HEK293 (cell line): ENCODE data around the gene NFIL3.

Experiments
- FEZF1 ChIP-seq: fragments of 450-650 bp; formaldehyde crosslinking; IDR thresholded peaks from 2 replicates; pipeline ENCODE4 v1.5.1; 2016; ENCODE audit warnings: missing biosample characterization, missing genetic modification characterization
- GFI1B ChIP-seq: fragments of 450-650 bp; formaldehyde crosslinking; IDR thresholded peaks from 2 replicates; pipeline ENCODE4 v1.5.1; 2016; ENCODE audit warnings: missing biosample characterization, missing genetic modification characterization
- TRIM28 ChIP-seq: IDR thresholded peaks from 2 replicates; pipeline ENCODE4 v1.6.1; 2011; ENCODE audit warnings: low read length, control low read depth, borderline replicate concordance
- ZBTB17 ChIP-seq: fragments of 450-650 bp; formaldehyde crosslinking; IDR thresholded peaks from 2 replicates; pipeline ENCODE4 v1.5.1; 2016; ENCODE audit warnings: missing biosample characterization, missing genetic modification characterization
- ZBTB48 ChIP-seq: fragments of 450-650 bp; formaldehyde crosslinking; IDR thresholded peaks from 2 replicates; pipeline ENCODE4 v1.5.1; 2016; ENCODE audit warnings: missing biosample characterization, missing genetic modification characterization
- ZFP41 ChIP-seq: fragments of 450-650 bp; formaldehyde crosslinking; IDR thresholded peaks from 2 replicates; pipeline ENCODE4 v1.5.1; 2016; ENCODE audit warnings: missing biosample characterization, missing genetic modification characterization, borderline replicate concordance
- ZNF366 ChIP-seq: fragments of 450-650 bp; formaldehyde crosslinking; conservative IDR thresholded peaks from 2 replicates; pipeline ENCODE4 v1.5.1; 2016; ENCODE audit warnings: missing biosample characterization, missing genetic modification characterization
- ZNF558 ChIP-seq: fragments of 450-650 bp; formaldehyde crosslinking; IDR thresholded peaks from 2 replicates; pipeline ENCODE4 v1.5.1; 2016; ENCODE audit warnings: missing biosample characterization, missing genetic modification characterization
- TF ChIP-seq, protein P1 (sequence below): fragments of 450-650 bp; formaldehyde crosslinking; IDR thresholded peaks from 2 replicates; pipeline ENCODE4 v1.5.1; 2016; ENCODE audit warnings: missing biosample characterization, missing genetic modification characterization
- TF ChIP-seq, protein P2 (sequence below): fragments of 450-650 bp; formaldehyde crosslinking; IDR thresholded peaks from 2 replicates; pipeline ENCODE4 v1.5.1; 2016; ENCODE audit warnings: missing biosample characterization, missing genetic modification characterization
- TF ChIP-seq, protein P3 (sequence below): fragments of 450-650 bp; formaldehyde crosslinking; IDR thresholded peaks from 2 replicates; pipeline ENCODE4 v1.5.1; 2017; ENCODE audit warnings: missing biosample characterization, missing genetic modification characterization
- TF ChIP-seq, protein P4 (sequence below): fragments of 450-650 bp; formaldehyde crosslinking; IDR thresholded peaks from 2 replicates; pipeline ENCODE4 v1.5.1; 2016; ENCODE audit warnings: missing biosample characterization, missing genetic modification characterization
- TF ChIP-seq, protein P5 (sequence below): fragments of 450-650 bp; formaldehyde crosslinking; IDR thresholded peaks from 2 replicates; pipeline ENCODE4 v1.5.1; 2016; ENCODE audit warnings: missing biosample characterization, missing genetic modification characterization
- TF ChIP-seq, protein P6 (sequence below): fragments of 450-650 bp; formaldehyde crosslinking; IDR thresholded peaks from 2 replicates; pipeline ENCODE4 v1.5.1; 2016; ENCODE audit warnings: missing biosample characterization, missing genetic modification characterization

DNA sequence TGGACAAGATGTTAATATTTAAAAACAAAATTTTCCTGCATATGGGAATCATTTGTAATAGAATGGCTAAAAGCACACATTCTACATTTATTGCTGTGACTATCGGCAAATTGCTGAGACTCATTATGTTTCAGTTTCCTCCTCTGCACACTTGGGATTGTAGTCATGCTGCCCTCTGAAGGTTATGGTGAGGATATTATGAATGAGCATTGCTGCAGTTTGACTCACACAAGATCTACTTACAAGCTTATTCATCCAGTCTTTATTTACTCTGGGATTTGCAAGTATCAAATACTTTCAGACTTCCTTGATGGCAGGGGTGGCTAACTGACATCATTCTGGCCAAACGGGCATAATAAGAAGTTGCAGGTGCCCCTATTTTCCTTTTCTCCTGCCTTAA is 9.5 kb upstream of the NFIL3 start:
- TF ChIP-seq, protein P1, sequence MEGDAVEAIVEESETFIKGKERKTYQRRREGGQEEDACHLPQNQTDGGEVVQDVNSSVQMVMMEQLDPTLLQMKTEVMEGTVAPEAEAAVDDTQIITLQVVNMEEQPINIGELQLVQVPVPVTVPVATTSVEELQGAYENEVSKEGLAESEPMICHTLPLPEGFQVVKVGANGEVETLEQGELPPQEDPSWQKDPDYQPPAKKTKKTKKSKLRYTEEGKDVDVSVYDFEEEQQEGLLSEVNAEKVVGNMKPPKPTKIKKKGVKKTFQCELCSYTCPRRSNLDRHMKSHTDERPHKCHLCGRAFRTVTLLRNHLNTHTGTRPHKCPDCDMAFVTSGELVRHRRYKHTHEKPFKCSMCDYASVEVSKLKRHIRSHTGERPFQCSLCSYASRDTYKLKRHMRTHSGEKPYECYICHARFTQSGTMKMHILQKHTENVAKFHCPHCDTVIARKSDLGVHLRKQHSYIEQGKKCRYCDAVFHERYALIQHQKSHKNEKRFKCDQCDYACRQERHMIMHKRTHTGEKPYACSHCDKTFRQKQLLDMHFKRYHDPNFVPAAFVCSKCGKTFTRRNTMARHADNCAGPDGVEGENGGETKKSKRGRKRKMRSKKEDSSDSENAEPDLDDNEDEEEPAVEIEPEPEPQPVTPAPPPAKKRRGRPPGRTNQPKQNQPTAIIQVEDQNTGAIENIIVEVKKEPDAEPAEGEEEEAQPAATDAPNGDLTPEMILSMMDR (tag by site-specific recombination) = no peak
- TF ChIP-seq, protein P2, sequence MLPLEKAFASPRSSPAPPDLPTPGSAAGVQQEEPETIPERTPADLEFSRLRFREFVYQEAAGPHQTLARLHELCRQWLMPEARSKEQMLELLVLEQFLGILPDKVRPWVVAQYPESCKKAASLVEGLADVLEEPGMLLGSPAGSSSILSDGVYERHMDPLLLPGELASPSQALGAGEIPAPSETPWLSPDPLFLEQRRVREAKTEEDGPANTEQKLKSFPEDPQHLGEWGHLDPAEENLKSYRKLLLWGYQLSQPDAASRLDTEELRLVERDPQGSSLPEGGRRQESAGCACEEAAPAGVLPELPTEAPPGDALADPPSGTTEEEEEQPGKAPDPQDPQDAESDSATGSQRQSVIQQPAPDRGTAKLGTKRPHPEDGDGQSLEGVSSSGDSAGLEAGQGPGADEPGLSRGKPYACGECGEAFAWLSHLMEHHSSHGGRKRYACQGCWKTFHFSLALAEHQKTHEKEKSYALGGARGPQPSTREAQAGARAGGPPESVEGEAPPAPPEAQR (tag by site-specific recombination) = no peak
- TF ChIP-seq, protein P3, sequence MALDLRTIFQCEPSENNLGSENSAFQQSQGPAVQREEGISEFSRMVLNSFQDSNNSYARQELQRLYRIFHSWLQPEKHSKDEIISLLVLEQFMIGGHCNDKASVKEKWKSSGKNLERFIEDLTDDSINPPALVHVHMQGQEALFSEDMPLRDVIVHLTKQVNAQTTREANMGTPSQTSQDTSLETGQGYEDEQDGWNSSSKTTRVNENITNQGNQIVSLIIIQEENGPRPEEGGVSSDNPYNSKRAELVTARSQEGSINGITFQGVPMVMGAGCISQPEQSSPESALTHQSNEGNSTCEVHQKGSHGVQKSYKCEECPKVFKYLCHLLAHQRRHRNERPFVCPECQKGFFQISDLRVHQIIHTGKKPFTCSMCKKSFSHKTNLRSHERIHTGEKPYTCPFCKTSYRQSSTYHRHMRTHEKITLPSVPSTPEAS = no peak
- TF ChIP-seq ZBTB48 (tag by site-specific recombination) (no peak), TRIM28 (no peak), FEZF1 (tag by site-specific recombination) (no peak), GFI1B (no peak), ZFP41 (no peak), ZNF366 (tag by site-specific recombination) (no peak), ZBTB17 (tag by site-specific recombination) (no peak), ZNF558 (no peak)
- TF ChIP-seq, protein P4, sequence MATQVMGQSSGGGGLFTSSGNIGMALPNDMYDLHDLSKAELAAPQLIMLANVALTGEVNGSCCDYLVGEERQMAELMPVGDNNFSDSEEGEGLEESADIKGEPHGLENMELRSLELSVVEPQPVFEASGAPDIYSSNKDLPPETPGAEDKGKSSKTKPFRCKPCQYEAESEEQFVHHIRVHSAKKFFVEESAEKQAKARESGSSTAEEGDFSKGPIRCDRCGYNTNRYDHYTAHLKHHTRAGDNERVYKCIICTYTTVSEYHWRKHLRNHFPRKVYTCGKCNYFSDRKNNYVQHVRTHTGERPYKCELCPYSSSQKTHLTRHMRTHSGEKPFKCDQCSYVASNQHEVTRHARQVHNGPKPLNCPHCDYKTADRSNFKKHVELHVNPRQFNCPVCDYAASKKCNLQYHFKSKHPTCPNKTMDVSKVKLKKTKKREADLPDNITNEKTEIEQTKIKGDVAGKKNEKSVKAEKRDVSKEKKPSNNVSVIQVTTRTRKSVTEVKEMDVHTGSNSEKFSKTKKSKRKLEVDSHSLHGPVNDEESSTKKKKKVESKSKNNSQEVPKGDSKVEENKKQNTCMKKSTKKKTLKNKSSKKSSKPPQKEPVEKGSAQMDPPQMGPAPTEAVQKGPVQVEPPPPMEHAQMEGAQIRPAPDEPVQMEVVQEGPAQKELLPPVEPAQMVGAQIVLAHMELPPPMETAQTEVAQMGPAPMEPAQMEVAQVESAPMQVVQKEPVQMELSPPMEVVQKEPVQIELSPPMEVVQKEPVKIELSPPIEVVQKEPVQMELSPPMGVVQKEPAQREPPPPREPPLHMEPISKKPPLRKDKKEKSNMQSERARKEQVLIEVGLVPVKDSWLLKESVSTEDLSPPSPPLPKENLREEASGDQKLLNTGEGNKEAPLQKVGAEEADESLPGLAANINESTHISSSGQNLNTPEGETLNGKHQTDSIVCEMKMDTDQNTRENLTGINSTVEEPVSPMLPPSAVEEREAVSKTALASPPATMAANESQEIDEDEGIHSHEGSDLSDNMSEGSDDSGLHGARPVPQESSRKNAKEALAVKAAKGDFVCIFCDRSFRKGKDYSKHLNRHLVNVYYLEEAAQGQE = no peak
- TF ChIP-seq, protein P5, sequence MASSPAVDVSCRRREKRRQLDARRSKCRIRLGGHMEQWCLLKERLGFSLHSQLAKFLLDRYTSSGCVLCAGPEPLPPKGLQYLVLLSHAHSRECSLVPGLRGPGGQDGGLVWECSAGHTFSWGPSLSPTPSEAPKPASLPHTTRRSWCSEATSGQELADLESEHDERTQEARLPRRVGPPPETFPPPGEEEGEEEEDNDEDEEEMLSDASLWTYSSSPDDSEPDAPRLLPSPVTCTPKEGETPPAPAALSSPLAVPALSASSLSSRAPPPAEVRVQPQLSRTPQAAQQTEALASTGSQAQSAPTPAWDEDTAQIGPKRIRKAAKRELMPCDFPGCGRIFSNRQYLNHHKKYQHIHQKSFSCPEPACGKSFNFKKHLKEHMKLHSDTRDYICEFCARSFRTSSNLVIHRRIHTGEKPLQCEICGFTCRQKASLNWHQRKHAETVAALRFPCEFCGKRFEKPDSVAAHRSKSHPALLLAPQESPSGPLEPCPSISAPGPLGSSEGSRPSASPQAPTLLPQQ = no peak
- TF ChIP-seq, protein P6, sequence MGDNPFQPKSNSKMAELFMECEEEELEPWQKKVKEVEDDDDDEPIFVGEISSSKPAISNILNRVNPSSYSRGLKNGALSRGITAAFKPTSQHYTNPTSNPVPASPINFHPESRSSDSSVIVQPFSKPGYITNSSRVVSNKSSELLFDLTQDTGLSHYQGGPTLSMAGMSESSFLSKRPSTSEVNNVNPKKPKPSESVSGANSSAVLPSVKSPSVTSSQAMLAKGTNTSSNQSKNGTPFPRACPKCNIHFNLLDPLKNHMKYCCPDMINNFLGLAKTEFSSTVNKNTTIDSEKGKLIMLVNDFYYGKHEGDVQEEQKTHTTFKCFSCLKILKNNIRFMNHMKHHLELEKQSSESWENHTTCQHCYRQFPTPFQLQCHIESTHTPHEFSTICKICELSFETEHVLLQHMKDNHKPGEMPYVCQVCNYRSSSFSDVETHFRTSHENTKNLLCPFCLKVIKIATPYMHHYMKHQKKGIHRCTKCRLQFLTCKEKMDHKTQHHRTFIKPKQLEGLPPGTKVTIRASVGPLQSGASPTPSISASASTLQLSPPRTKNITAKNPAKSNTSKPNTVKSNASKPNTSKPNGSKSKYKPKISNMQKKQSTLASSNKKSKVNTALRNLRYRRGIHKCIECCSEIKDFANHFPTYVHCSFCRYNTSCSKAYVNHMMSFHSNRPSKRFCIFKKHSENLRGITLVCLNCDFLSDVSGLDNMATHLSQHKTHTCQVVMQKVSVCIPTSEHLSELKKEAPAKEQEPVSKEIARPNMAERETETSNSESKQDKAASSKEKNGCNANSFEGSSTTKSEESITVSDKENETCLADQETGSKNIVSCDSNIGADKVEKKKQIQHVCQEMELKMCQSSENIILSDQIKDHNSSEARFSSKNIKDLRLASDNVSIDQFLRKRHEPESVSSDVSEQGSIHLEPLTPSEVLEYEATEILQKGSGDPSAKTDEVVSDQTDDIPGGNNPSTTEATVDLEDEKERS = no peak
